HG02610 (cell line): ENCODE results near the gene LRFN3.
"Not testable (repeated sequence)": the region's sequence is repeated elsewhere in the genome, so short reads cannot be mapped to it uniquely, and the experiment has no call there.

Source experiments
- ATAC-seq: cut with Tn5 transposase; IDR thresholded peaks from one replicate; pipeline ENCODE4 v1.9.1; 2021; ENCODE audit warnings: mild to moderate bottlenecking, moderate library complexity; ENCODE audit not compliant: unreplicated experiment

LRFN3 gene

DNA sequence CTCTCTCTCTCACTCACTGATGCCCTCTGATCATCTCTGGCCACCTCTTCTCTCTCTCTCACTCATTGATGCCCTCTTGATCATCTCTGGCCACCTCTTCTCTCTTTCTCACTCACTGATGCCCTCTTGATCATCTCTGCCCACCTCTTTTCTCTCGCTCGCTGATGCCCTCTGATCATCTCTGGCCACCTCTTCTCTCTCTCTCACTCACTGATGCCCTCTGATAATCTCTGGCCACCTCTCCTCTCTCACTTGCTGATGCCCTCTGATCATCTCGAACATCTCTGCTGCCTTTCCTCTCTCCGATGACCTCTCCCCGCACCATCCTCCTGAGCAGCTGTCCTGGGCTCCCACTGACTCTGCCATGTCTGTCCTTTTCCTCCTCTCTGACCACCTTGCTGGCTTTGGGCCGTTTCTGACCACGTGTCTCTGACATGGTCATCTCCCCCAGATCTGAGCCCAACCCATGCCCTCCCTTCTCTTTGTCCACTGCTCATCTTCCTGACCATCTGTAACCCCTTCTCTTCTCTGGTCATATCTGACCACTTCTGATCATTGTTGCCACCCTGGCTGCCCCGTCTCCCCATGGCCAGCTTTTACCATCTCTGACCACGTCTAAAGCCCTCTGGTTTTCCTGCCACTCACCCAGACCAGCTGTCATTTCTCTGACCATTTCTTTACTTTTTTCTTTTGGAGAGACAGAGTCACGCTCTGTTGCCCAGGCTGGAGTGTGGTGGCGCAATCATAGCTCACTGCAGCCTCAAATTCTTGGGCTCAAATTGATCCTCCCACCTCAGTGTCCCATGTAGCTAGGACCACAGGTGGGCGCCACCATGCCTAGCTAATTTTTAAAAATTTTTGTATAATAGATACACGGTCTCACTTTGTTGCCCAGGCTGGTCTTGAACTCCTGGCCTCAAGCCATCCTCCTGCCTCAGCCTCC, 2.4 kb downstream of the LRFN3 start:
- no peak for ATAC-seq

- ATAC-seq, result no peak
Measured at GRCh38 chr19:35939307-35940077, 3.3 kb downstream of the LRFN3 start.

DNA sequence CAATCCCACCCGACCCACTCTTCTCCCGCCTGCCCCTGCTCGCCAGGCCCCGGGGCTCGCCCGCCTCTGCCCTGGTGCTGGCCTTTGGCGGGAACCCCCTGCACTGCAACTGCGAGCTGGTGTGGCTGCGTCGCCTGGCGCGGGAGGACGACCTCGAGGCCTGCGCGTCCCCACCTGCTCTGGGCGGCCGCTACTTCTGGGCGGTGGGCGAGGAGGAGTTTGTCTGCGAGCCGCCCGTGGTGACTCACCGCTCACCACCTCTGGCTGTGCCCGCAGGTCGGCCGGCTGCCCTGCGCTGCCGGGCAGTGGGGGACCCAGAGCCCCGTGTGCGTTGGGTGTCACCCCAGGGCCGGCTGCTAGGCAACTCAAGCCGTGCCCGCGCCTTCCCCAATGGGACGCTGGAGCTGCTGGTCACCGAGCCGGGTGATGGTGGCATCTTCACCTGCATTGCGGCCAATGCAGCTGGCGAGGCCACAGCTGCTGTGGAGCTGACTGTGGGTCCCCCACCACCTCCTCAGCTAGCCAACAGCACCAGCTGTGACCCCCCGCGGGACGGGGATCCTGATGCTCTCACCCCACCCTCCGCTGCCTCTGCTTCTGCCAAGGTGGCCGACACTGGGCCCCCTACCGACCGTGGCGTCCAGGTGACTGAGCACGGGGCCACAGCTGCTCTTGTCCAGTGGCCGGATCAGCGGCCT, 4.1 kb downstream of the LRFN3 start:
- ATAC-seq, result no peak

DNA sequence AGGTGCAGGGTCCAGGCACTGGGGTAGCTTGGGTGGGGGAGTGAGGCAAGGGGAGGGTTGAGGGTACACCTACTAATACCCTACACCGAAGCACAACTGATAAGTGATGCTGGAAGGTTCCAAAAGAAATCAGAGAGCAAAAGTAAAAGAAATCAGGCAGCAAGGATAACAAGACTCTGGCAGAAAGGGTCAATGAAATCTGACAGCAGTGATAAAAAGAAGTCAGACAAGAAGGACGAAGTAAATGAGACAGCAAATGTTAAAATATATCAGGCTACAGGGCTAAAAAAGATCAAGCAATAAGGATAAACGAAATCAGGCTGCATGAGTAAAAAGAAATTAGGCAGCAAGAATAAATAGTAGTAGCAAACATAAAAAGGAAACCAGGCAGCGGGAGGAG, 4.7 kb downstream of the LRFN3 start:
- no peak for ATAC-seq

- ATAC-seq, result no peak
Measured at GRCh38 chr19:35942235-35942634, 6.1 kb downstream of the LRFN3 start.

GRCh38 chr19:35943321-35944301, 7.4 kb downstream of the LRFN3 start:
- no peak for ATAC-seq

- ATAC-seq, result no peak
Measured at GRCh38 chr19:35944556-35944955, 8.4 kb downstream of the LRFN3 start.

DNA sequence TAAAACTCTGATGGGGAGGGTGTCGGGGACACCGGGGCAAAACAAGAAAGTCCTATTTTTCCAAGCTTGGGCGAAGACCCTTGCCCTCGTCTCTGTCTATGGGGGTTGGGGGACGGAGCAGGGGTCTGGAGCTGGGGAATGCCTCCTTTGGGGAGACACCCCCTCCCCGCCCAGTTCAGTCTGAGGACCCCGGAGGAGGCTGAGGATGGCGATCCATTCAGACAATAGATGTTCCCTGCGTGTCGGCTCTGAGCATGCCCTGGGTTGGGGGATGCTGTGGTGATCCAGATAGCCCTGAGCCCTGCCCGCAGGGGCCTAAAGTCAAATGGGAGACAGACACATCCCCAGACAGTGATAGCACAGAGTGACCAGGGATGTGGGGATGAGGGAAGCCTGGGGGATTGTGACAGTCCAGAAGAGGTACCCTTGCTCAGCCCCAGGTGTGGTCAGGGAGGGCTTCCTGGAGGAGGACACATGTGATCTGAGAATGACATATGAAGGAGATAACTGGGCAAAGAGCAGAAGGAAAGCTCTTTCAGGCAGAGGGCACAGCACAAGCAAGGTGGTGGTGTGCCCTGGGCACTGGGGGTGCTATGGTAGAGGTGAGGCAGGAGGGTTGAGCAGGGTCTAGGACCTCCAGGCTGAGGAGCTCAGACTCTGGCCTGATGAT, 9.1 kb downstream of the LRFN3 start:
- ATAC-seq, result no peak

DNA sequence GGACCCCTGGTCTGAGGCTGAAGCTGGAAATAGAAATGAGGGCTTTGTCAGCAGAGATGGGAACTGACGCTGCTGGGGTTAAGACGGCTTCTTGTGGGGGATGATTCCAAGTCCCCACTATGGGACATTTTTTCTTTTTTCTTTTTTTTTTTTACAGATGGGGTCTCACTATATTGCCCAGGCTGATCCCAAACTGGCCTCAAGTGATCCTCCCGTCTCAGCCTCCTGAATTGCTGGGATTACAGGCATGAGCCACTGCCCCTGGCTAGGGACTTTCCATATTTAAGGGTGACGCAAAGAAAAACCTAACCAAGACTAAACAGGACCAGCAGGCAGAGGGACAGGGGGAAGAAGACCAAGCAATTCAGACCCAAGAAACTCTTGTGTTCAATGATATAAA, 10.0 kb downstream of the LRFN3 start:
- ATAC-seq, result no peak

GRCh38 chr19:35949131-35949530, 13.0 kb downstream of the LRFN3 start:
- no peak for ATAC-seq

DNA sequence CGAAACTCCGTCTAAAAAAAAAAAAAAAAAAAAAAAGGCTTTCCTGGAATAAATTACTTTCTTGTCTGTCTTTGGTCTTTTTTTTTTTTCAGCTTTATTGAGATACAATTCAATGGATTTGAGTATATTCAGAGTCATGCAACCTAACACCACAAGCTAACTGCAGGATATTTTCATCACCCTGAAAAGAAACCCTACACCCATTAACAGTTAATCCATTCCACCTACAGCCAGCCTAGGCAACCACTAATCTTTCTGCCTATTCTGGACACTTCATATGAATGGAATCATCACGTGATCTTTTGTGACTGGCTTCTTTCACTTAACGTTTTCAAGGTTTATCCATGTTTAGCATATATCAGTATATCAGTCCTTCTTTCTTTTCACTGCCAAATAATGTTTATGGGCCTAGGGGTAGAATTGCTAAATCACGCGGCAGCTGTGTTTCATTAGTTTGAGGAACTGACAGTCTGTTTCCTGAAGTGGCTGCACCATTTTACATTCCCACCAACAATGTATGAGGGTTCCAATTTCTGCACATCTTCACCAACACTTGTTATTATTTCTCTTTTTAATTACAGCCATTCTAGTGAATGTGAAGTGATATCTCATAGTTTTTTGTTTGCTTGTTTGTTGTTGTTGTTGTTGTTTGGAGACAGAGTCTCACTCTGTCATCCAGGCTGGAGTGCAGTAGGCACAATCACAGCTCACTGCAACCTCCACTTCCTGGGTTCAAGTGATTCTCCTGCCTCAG, 19.9 kb downstream of the LRFN3 start:
- no peak for ATAC-seq

GRCh38 chr19:35957411-35957810, 21.2 kb downstream of the LRFN3 start:
- ATAC-seq, result not testable (repeated sequence)

DNA sequence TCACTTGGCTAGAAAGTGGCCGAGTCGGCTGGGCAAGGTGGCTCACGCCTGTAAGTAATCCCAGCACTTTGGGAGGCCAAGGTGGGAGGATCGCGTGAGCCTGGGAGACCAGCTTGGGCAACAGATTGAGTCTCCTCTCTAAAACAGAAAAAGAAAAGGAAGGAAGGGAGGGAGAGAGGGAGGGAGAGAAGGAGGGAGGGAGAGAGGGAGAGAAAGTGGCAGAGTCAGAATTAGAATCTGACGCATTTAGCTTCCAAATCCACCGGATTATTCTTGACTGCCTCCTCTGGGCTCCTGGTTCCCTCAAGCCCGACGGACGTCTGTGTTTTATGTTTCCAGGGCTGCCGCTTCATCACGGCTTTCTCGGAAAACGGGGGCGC, 22.5 kb downstream of the LRFN3 start:
- ATAC-seq, result no peak

GRCh38 chr19:35959040-35959967, 23.1 kb downstream of the LRFN3 start:
- no peak for ATAC-seq

- ATAC-seq, result no peak
Measured at GRCh38 chr19:35959968-35960320, 23.8 kb downstream of the LRFN3 start.

GRCh38 chr19:35960432-35960972, 24.3 kb downstream of the LRFN3 start:
- no peak for ATAC-seq

DNA sequence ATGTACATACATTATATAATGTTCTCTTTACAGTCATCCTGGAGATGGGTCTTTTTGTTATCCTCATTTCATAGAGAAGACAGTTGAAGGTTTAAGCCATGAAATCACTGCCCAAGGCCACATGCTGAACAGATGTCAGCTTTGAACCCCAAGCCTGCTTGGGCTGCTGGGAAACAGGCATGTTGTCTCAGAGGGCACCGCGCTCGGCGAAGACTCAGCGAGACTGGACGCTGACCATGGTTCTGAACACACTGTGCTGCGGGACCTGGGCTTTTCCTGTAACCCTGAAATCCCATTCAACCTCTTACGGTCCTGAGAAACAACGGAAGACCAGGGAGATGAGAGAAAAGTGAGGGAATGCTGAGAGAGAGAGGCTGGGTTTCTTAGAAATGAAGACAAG, 27.3 kb downstream of the LRFN3 start:
- ATAC-seq, result no peak

DNA sequence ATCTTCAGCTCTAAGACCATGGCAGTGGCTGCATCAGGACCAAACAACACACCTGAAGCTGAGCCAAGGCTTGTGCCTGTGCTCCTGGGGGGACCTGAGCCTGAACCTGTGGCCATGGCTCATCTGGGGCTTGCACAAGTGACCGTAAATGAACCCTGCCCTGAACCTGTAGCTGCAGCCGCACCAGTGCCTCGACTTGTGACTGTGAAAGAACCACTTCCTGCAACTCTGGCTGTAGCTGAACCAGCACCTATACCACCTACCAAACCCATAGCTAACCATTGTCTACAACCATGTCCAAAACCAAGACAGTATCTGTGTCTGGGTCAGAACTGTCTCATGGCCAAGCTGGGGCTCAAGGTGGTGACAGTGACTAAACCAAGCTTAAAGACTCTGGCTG, 30.6 kb downstream of the LRFN3 start:
- no peak for ATAC-seq
